ENCODE data around the gene GAS2L2. TPM values are rescaled to one million over a fixed set of nuclear protein-coding genes. Genes with fewer than 3 reads are reported as not detected.

Gene GAS2L2
- polyA plus RNA-seq, 1 donor (not counting 4 experiments of a cell fraction or from before 2014, with no cell fraction given) = 0.05 TPM

DNA sequence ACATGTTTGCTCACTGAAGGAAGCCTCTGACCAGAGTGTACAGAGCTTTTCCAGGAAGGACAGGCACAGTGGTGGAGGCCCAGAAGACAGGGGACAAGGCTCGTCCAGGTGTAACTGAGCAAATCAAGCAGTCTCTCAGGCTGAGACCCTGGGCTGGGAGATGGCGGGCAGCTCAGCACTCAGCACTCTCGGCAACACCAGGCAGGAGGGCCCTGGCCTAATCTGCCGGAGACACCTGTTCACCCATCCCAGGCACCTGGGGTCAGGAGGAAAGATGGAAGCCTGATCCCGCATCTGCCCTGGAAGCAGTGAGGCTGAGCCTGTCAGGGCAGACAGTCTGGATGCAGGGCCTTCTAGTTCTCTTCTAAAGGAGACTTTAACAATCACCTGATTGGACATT, 16.8 kb downstream of the GAS2L2 start:
- H3K4me2 ChIP-seq (ENCODE audit: control insufficient read depth, extremely low read depth, insufficient read depth, low read depth, low read length) = no peak overlapping the region
- TF ChIP-seq CTCF (optimal IDR thresholded peaks at IDR 0.05 in 1 of 3, IDR thresholded peaks at IDR 0.05 in 1 of 3, conservative IDR thresholded peaks at IDR 0.05 in 1 of 3; ENCODE audit: extremely low read depth in 1 of 3, insufficient read depth in 2 of 3, low read length in 3 of 3) (no peak), EZH2 (IDR thresholded peaks at IDR 0.05; ENCODE audit: low read length) (no peak)
- peaks cover 40% of the 10 kb centered on the region for H3K27me3 ChIP-seq (ENCODE audit: control insufficient read depth, extremely low read depth, insufficient read depth, low read length)
- FAIRE-seq (no peak), DNase-seq (ENCODE audit: low read depth, low spot score) (no peak)
- H3K4me1 ChIP-seq (ENCODE audit: control insufficient read depth, extremely low read depth, insufficient read depth, low read length) = peaks cover 5% of the 10 kb centered on the region
- H2AFZ ChIP-seq (ENCODE audit: control insufficient read depth, low read length) = no peak overlapping the region
- no peaks in the 10 kb centered on the region for H3K9me1 ChIP-seq (ENCODE audit: control insufficient read depth, extremely low read depth, insufficient read depth, low read length)
- no peaks in the 10 kb centered on the region for H3K79me2 ChIP-seq (ENCODE audit: control insufficient read depth, insufficient read depth, low read length)
- no peaks in the 10 kb centered on the region for H3K9me3 ChIP-seq (ENCODE audit: control insufficient read depth, low read depth, low read length)
- H3K4me3 ChIP-seq (ENCODE audit: control insufficient read depth in 2 of 3, extremely low read depth in 1 of 3, insufficient read depth in 2 of 3, low read depth in 1 of 3, low read length in 3 of 3) = no peak overlapping the region
- H3K27ac ChIP-seq (ENCODE audit: control insufficient read depth, insufficient read depth, low read length) = no peak overlapping the region
- H4K20me1 ChIP-seq (ENCODE audit: control insufficient read depth, extremely low read depth, insufficient read depth, low read length) = no peaks in the 10 kb centered on the region
- H3K9ac ChIP-seq (ENCODE audit: control insufficient read depth, extremely low read depth, insufficient read depth, low read length) = no peak overlapping the region
- dilution Hi-C loops (cut with MboI; ENCODE audit: extremely low pct_ligation_motif_present, low sequenced_read_pairs) = no loop called here
- no peaks in the 10 kb centered on the region for H3K36me3 ChIP-seq (ENCODE audit: control insufficient read depth in 2 of 2, extremely low read depth in 1 of 2, insufficient read depth in 2 of 2, low read length in 2 of 2)

DNA sequence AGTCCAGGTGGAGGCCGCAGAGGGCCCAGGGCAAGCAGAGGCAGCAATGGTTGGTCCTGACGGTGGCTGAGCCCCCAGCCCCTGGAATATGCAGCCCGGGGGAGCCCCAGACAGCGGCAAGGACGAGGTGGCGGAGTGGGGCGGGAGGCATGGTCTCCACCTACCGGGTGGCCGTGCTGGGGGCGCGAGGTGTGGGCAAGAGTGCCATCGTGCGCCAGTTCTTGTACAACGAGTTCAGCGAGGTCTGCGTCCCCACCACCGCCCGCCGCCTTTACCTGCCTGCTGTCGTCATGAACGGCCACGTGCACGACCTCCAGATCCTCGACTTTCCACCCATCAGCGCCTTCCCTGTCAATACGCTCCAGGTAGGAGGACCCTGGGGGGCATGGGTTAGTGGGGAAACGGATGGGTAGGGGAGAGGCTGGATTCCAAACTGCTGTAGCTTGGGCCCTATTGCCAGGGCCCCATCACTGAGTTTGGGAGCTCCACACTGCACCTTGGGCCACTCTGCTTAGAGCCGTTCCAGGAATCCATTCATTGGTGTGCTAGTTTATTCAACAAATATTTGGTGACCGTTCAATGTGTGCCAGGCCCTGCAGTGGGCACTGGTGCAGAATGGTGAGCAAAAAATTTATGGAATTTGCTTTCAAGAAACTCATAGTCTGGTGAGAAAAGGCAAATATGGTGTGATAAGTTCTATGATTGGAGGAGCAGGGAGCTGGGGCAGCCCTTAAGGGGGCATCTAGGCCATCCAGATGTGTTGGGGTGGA, 17.8 kb downstream of the GAS2L2 start:
- no peaks in the 10 kb centered on the region for H3K9me3 ChIP-seq (ENCODE audit: control insufficient read depth, low read depth, low read length)
- H3K9me1 ChIP-seq (ENCODE audit: control insufficient read depth, extremely low read depth, insufficient read depth, low read length) = no peaks in the 10 kb centered on the region
- FAIRE-seq = no peak
- no peak overlapping the region for H3K27ac ChIP-seq (ENCODE audit: control insufficient read depth, insufficient read depth, low read length)
- peaks cover 30% of the 10 kb centered on the region for H3K27me3 ChIP-seq (ENCODE audit: control insufficient read depth, extremely low read depth, insufficient read depth, low read length)
- dilution Hi-C loops (cut with MboI; ENCODE audit: extremely low pct_ligation_motif_present, low sequenced_read_pairs) = no loop called here
- no peaks in the 10 kb centered on the region for H4K20me1 ChIP-seq (ENCODE audit: control insufficient read depth, extremely low read depth, insufficient read depth, low read length)
- no peak overlapping the region for H2AFZ ChIP-seq (ENCODE audit: control insufficient read depth, low read length)
- no peak for DNase-seq (ENCODE audit: low read depth, low spot score)
- H3K79me2 ChIP-seq (ENCODE audit: control insufficient read depth, insufficient read depth, low read length) = no peaks in the 10 kb centered on the region
- H3K4me3 ChIP-seq (ENCODE audit: control insufficient read depth in 2 of 3, extremely low read depth in 1 of 3, insufficient read depth in 2 of 3, low read depth in 1 of 3, low read length in 3 of 3) = no peak overlapping the region
- H3K36me3 ChIP-seq (ENCODE audit: control insufficient read depth in 2 of 2, extremely low read depth in 1 of 2, insufficient read depth in 2 of 2, low read length in 2 of 2) = no peaks in the 10 kb centered on the region
- TF ChIP-seq CTCF (optimal IDR thresholded peaks at IDR 0.05 in 1 of 3, IDR thresholded peaks at IDR 0.05 in 1 of 3, conservative IDR thresholded peaks at IDR 0.05 in 1 of 3; ENCODE audit: extremely low read depth in 1 of 3, insufficient read depth in 2 of 3, low read length in 3 of 3) = no peak
- TF ChIP-seq EZH2 (IDR thresholded peaks at IDR 0.05; ENCODE audit: low read length) = no peak
- no peak overlapping the region for H3K9ac ChIP-seq (ENCODE audit: control insufficient read depth, extremely low read depth, insufficient read depth, low read length)
- no peak overlapping the region for H3K4me2 ChIP-seq (ENCODE audit: control insufficient read depth, extremely low read depth, insufficient read depth, low read depth, low read length)
- H3K4me1 ChIP-seq (ENCODE audit: control insufficient read depth, extremely low read depth, insufficient read depth, low read length) = peaks cover 5% of the 10 kb centered on the region

Data from keratinocyte (primary cell).